ENCODE results near the gene MCCC1. TPM values are rescaled to one million over a fixed set of nuclear protein-coding genes. Genes with fewer than 3 reads are reported as not detected.
A peak's percentile ranks its signal among the peaks of the same experiment; 100 is the strongest.

MCCC1 gene
- total RNA-seq, 1 donor from 2014 or later, result 55.2 TPM

GRCh38 chr3:182986021-182986420 is 113.3 kb downstream of the MCCC1 start:
- no peak for DNase-seq (ENCODE audit: low spot score)

DNA sequence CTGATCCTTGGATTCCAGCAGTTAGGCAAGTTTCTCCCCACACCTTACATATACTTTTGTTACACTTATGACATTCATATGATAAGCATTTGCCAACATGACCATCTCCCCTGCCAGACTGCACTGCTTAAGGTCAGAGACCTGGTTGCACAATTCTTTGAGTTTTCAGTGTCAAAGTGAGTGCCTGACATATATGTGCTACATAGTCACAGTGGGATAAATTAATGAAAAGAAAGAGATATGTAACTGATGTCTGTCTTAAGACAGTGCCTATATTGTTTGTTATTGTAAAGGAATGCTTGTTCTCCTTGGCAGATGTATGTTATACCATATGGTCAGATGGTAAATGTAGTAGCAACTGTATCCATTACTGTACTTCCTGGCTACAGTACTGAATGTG is 115.4 kb downstream of the MCCC1 start:
- DNase-seq (ENCODE audit: low spot score), result no peak

GRCh38 chr3:182981038-182981380 is 118.3 kb downstream of the MCCC1 start:
- no peak for DNase-seq (ENCODE audit: low spot score)

- DNase-seq (ENCODE audit: low spot score), result peak; percentile 98
These were observed 118.9 kb downstream of the MCCC1 start, which contains the start of gene DCUN1D1 for GRCh38 chr3:182980204-182981037. Gene DCUN1D1 (minus strand): TSS chr3:182980538. CDS start chr3:182980489, 49 bp downstream.

- no peak for DNase-seq (ENCODE audit: low spot score)
These were observed 119.6 kb downstream of the MCCC1 start for GRCh38 chr3:182979674-182980191.

GRCh38 chr3:182979103-182979673 is 120.1 kb downstream of the MCCC1 start:
- DNase-seq (ENCODE audit: low spot score), result no peak

DNA sequence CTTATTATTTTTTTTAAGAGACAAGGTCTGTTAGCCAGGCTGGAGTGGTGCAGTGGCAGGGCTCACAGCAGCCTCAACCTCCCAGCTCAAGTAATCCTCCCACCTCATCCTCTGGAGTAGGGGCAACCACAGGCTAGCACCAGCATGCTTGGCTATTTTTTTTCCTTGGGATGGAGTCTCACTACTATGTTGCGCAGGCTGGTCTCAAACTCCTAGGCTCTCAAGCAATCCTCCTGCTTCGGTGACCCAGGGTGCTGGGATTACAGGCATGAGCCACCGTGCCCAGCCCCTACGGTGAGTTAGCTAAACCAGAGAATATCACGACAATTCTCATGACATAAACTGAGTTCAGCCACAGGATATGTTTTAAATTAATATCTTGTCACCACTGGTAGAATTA is 120.9 kb downstream of the MCCC1 start:
- DNase-seq (ENCODE audit: low spot score), result no peak

- DNase-seq (ENCODE audit: low spot score), result no peak
These were observed 126.2 kb downstream of the MCCC1 start for GRCh38 chr3:182973047-182973446.

- DNase-seq (ENCODE audit: low spot score), result no peak
These were observed 126.9 kb downstream of the MCCC1 start for GRCh38 chr3:182972387-182972786.

GRCh38 chr3:182971637-182972036 is 127.7 kb downstream of the MCCC1 start:
- no peak for DNase-seq (ENCODE audit: low spot score)

GRCh38 chr3:182970811-182971418 is 128.4 kb downstream of the MCCC1 start:
- no peak for DNase-seq (ENCODE audit: low spot score)

DNA sequence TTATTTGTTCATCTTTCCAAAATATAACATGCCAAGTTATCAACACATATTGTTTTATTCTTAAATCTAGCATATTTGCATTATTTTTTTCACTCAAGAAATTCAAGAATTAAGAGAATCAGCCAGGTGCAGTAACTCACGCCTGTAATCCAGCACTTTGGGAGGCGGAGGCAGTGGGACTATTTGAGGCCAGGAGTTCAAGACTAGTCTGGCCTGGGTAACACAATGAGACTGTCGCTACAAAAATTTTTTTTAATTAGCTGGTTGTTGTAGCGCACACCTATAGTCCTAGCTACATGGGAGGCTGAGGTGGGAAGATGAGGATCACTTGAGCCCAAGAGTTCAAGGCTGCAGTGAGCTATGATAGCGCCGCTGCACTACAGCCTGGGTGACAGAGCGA is 129.4 kb downstream of the MCCC1 start:
- no peak for DNase-seq (ENCODE audit: low spot score)

- DNase-seq (ENCODE audit: low spot score), result no peak
These were observed 130.0 kb downstream of the MCCC1 start for GRCh38 chr3:182969277-182969676.

DNA sequence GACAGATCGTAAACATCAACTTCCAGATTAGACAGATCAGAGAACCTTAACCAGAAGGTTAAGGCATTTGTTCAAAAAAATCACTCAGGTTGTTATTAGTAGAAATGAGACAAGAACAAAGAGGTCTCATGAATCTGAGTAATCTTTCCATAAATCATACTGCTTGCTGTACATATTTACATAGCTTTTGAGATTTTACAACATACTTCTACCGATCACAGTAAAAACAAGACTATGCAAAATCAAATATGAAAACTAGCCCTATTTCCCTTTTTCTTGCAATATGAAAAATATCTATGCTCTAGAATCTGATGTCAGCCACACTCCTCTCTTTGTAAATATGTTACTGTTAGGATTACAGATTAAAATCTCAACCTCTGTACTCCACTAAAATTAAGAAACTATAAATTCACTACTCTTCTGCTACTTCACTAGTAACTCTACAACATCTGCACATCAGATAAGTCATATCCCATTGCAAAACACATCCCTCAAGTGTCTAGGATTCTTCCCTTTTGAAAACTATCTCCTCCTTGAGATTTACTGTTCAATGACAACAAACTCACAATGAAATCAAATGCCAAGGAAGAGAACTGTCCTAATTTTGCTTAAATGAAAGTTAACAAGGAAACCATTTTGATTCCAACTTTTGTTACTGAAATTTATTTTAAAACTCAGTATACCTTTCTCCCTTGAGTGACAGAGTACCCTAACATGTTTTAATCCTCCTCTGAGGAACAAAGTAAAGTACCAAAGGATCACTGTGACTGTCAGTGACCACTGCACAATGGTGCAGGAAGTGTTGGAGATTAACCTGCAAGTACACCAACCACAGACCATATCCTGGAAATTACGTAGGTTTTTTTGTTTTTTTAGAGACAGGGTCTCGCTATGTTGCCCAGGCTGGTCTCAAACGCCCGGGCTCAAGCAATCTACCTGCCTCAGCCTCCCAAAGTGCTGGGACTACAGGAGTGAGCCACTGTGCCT is 131.8 kb downstream of the MCCC1 start:
- no peak for DNase-seq (ENCODE audit: low spot score)

DNA sequence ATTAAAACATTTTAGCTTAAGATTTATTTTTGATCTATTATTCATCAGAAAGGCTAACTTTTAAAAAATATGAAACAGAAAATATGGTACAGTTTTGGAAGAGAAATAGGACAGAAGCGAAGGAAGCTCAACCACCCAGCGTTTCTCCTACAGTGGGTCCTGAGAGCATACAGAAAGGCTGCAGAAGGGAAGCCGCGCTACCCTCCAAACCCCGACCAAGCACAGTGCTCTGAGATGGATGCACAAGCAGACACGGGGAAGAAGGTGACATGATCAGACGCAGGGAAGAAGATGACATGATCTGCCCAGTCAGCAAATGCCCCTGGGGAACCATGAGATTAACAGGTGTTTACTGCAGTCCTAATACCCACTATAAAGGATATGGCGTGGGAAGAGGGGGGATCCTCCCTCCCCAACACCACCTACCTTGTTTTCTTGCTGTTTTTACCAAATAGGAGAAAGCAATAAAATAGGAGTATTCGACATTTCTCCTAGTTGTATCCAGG is 133.4 kb downstream of the MCCC1 start:
- no peak for DNase-seq (ENCODE audit: low spot score)

Other genes with a start within 250 kb of the MCCC1 start
- gene DCUN1D1, start 119.0 kb downstream of the MCCC1 start, total RNA-seq, result 49.0 TPM
- gene LAMP3, start 63.2 kb upstream of the MCCC1 start, total RNA-seq, result not detected
- gene B3GNT5, start 153.8 kb upstream of the MCCC1 start, total RNA-seq, result 35.2 TPM